Spleen (tissue), 11 donors: ENCODE measurements around the gene SULT2B1. TPM values are rescaled to one million over a fixed set of nuclear protein-coding genes. Genes with fewer than 3 reads are reported as not detected.

Source experiments
- DNase-seq: peaks from one replicate; pipeline ENCODE4 v3.0.0-alpha.2; 2020
- H3K27ac ChIP-seq, 8 donors: fragments of 200-600 bp; sonication (generic) in 7 of 8; 1 replicate in 4 of 8; 2 replicates in 4 of 8; pipeline versions ENCODE4 v1.5.0 to v1.8.0; 2016 to 2021; ENCODE audit warnings: inconsistent platforms in 4 of 8, mild to moderate bottlenecking in 4 of 8, moderate library complexity in 1 of 8
- H3K27me3 ChIP-seq, 7 donors: fragments of 200-600 bp; sonication (generic) in 6 of 7; replicated peaks in 1 of 7; 1 replicate in 4 of 7; 2 replicates in 3 of 7; pipeline versions ENCODE4 v1.5.0 to v1.8.0; 2016 to 2021; ENCODE audit warnings: inconsistent platforms in 3 of 7, mild to moderate bottlenecking in 1 of 7
- H3K36me3 ChIP-seq, 6 donors: fragments of 200-600 bp; sonication (generic) in 5 of 6; 1 replicate in 4 of 6; 2 replicates in 2 of 6; pipeline versions ENCODE4 v1.5.0 to v1.8.0; 2016 to 2021; ENCODE audit warnings: inconsistent platforms in 2 of 6
- H3K4me1 ChIP-seq, 6 donors: fragments of 200-600 bp; sonication (generic) in 5 of 6; 1 replicate in 3 of 6; 2 replicates in 3 of 6; pipeline versions ENCODE4 v1.5.0 to v1.8.0; 2016 to 2021; ENCODE audit warnings: inconsistent platforms in 3 of 6
- H3K4me3 ChIP-seq, 8 donors: fragments of 200-600 bp; sonication (generic) in 7 of 8; 1 replicate in 4 of 8; 2 replicates in 4 of 8; pipeline versions ENCODE4 v1.5.0 to v1.8.0; 2016 to 2021; ENCODE audit warnings: inconsistent platforms in 4 of 8, mild to moderate bottlenecking in 4 of 8, moderate library complexity in 2 of 8
- H3K9me3 ChIP-seq, 8 donors: fragments of 200-600 bp; sonication (generic) in 7 of 8; 1 replicate in 4 of 8; 2 replicates in 4 of 8; pipeline versions ENCODE4 v1.5.0 to v1.8.0; 2016 to 2021; ENCODE audit warnings: inconsistent platforms in 4 of 8
- POLR2A ChIP-seq, 3 donors: fragments of 450-650 bp; IDR thresholded peaks; one replicate each; pipeline ENCODE4 v1.5.1; 2017; ENCODE audit warnings: antibody characterized with exemption in 3 of 3, mild to moderate bottlenecking in 1 of 3
- POLR2AphosphoS5 ChIP-seq, 3 donors: sonication (generic); formaldehyde crosslinking; IDR thresholded peaks; one replicate each; pipeline ENCODE4 v1.5.1; 2017; ENCODE audit warnings: antibody characterized with exemption in 3 of 3
- WGBS, 5 donors: extraction: QIAGEN DNeasy Blood & Tissue Kit in 3 of 5; methylation state at CpG; one replicate each; pipeline versions ENCODE4 v1.1.5 to v1.1.7; 2013 to 2018; 5-methylcytosine and 5-hydroxymethylcytosine counted together
- intact Hi-C: fragments of 100-400 bp; cut with DNase I; formaldehyde crosslinking; loops from one replicate; pipeline ENCODE4 v1.15.0; 2023; ENCODE audit warnings: low total_unique reads
- polyA plus RNA-seq, 3 donors: library from polyadenylated mRNA; stranded (reverse); fragments of 200-250 nt; gene quantifications; one replicate each; pipeline ENCODE4 v1.2.1, GENCODE V29; 2013
- total RNA-seq, 7 donors: library from RNA; depleted of rRNA in 3 of 7; stranded (reverse); fragments of >200 nt in 3 of 7; fragmentation: NEBNext Ultra II Directional in 4 of 7; extraction: Animal tissue kit (Norgen Biotek cat#: 25700) in 4 of 7; gene quantifications; one replicate each; pipeline versions ENCODE4 v1.1.0 to v1.2.1, GENCODE V29; 2016 to 2021
- TF ChIP-seq, protein P1 (sequence below), 11 experiments: fragments of 200-600 bp in 7 of 11; fragments of 450-650 bp in 4 of 11; sonication (generic) in 4 of 11; IDR thresholded peaks in 8 of 11; conservative IDR thresholded peaks in 3 of 11; 1 replicate in 7 of 11; 2 replicates in 4 of 11; pipeline versions ENCODE4 v1.4.0 to v1.8.0; 2016 to 2021; ENCODE audit warnings: antibody characterized with exemption in 11 of 11, inconsistent platforms in 4 of 11, mild to moderate bottlenecking in 1 of 11
- donor health status: healthy with polysubstance abuse.
- donor health status: DM: no; HTN: no; CAD: no; lungs with moderate emphysema.
- donor health status: DM: no; HTN: no; CAD: no.
- donor health status: Bipolar disorder and iron deficiency.
- donor health status: healthy.
- donor health status: DM: no; HTN: no; CAD: no.
- donor health status: DM: yes; HTN: yes; CAD: no.

The SULT2B1 gene
- total and polyA plus RNA-seq, 10 donors = 0.12 to 0.58 TPM; not detected in 8

- no peak for DNase-seq
- TF ChIP-seq POLR2AphosphoS5 (IDR thresholded peaks at IDR 0.05) (no peak), POLR2A (IDR thresholded peaks at IDR 0.05) (no peak)
- TF ChIP-seq, protein P1, sequence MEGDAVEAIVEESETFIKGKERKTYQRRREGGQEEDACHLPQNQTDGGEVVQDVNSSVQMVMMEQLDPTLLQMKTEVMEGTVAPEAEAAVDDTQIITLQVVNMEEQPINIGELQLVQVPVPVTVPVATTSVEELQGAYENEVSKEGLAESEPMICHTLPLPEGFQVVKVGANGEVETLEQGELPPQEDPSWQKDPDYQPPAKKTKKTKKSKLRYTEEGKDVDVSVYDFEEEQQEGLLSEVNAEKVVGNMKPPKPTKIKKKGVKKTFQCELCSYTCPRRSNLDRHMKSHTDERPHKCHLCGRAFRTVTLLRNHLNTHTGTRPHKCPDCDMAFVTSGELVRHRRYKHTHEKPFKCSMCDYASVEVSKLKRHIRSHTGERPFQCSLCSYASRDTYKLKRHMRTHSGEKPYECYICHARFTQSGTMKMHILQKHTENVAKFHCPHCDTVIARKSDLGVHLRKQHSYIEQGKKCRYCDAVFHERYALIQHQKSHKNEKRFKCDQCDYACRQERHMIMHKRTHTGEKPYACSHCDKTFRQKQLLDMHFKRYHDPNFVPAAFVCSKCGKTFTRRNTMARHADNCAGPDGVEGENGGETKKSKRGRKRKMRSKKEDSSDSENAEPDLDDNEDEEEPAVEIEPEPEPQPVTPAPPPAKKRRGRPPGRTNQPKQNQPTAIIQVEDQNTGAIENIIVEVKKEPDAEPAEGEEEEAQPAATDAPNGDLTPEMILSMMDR (IDR thresholded peaks at IDR 0.05 in 8 of 11, conservative IDR thresholded peaks at IDR 0.05 in 3 of 11) = no peak
- Histone ChIP-seq H3K9me3 (no peaks in the 10 kb centered on the region), H3K4me3 (no peak overlapping the region), H3K27ac (no peak overlapping the region), H3K27me3 (peaks cover 0 to 29% (median 0%) of the 10 kb centered on the region in 7 donors), H3K36me3 (no peaks in the 10 kb centered on the region), H3K4me1 (no peaks in the 10 kb centered on the region)
- intact Hi-C loops = no loop called here
- WGBS, 5 donors = 77 to 95% (median 91%) methylated on average over 3 to 4 of the region's 4 CpGs
Observed at GRCh38 chr19:48596237-48596636, 44.3 kb downstream of the SULT2B1 start.

- intact Hi-C loops = no loop called here
- no peaks in the 10 kb centered on the region for H3K9me3 ChIP-seq
- no peak for DNase-seq
- 65 to 78% (median 71%) methylated on average over 30 to 39 of the region's 39 CpGs for whole genome bisulfite sequencing, 5 donors
- peaks cover 0 to 29% (median 0%) of the 10 kb centered on the region in 7 donors for H3K27me3 ChIP-seq
- H3K36me3 ChIP-seq = no peaks in the 10 kb centered on the region
- H3K4me3 ChIP-seq = peak overlapping the region in 1 of 8 donors; percentile 32
- H3K27ac ChIP-seq = peak overlapping the region in 2 of 8 donors; percentile 14 to 47
- H3K4me1 ChIP-seq = no peaks in the 10 kb centered on the region
- TF ChIP-seq POLR2AphosphoS5 (IDR thresholded peaks at IDR 0.05) = no peak
- no peak for TF ChIP-seq POLR2A (IDR thresholded peaks at IDR 0.05)
- TF ChIP-seq, protein P1 (IDR thresholded peaks at IDR 0.05 in 8 of 11, conservative IDR thresholded peaks at IDR 0.05 in 3 of 11) = no peak
Observed at GRCh38 chr19:48596679-48597465, 44.9 kb downstream of the SULT2B1 start.

DNA sequence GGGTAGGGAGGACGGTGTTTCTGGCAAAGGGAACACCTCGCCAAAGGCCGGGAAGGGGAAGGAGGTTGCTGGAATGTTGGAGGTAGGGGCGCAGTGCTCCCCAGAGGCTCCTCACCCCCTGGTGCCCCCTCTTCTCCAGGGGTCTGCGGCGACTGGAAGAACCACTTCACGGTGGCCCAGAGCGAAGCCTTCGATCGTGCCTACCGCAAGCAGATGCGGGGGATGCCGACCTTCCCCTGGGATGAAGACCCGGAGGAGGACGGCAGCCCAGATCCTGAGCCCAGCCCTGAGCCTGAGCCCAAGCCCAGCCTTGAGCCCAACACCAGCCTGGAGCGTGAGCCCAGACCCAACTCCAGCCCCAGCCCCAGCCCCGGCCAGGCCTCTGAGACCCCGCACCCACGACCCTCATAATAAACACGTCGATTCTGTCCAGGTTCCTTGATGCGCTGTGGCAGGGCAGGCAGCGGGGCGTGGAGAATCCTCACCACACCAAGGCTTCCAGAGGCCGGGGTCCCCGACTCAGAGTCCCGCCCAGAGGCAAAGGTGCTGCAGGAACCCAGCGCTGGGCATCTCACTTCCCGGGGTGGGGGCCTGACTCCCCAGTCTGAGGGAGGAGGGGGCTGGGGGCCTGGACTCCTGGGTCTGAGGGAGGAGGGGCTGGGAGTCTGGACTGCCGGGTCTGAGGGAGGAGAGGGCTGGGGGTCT, 47.2 kb downstream of the SULT2B1 start:
- H3K36me3 ChIP-seq = no peaks in the 10 kb centered on the region
- TF ChIP-seq POLR2A (IDR thresholded peaks at IDR 0.05) (no peak), POLR2AphosphoS5 (IDR thresholded peaks at IDR 0.05) (no peak)
- TF ChIP-seq, protein P1 (IDR thresholded peaks at IDR 0.05 in 8 of 11, conservative IDR thresholded peaks at IDR 0.05 in 3 of 11) = no peak
- DNase-seq = no peak

More for the DNA sequence above, 47.2 kb downstream of the SULT2B1 start:
- Histone ChIP-seq H3K4me3 (no peak overlapping the region), H3K27ac (no peak overlapping the region), H3K4me1 (no peaks in the 10 kb centered on the region), H3K27me3 (peaks cover 0 to 29% (median 0%) of the 10 kb centered on the region in 7 donors), H3K9me3 (no peaks in the 10 kb centered on the region)
- intact Hi-C loops = no loop called here
- WGBS, 5 donors = 76 to 86% (median 79%) methylated on average over 20 to 30 of the region's 30 CpGs
